ENCODE data around the gene DENND2C. TPM values are rescaled to one million over a fixed set of nuclear protein-coding genes. Genes with fewer than 3 reads are reported as not detected.

Gene DENND2C
- total RNA-seq (2022; extraction: Qiagen RNA extraction) = 0.36 to 0.59 TPM (median 0.45 TPM) in 5 replicates

GRCh38 chr1:114669562-114670082 is at the start of gene DENND2C:
DENND2C (minus strand) TSS chr1:114670049; CDS start chr1:114625984, 44,065 bp downstream.

GRCh38 chr1:114716304-114717170 is 46.7 kb upstream of the DENND2C start, which contains the start of gene NRAS:
NRAS (minus strand) TSS chr1:114716771; CDS start chr1:114716160, 611 bp downstream.

GRCh38 chr1:114695430-114696058 is 25.7 kb upstream of the DENND2C start, which contains the start of gene AMPD1:
AMPD1 (minus strand) TSS chr1:114695546; CDS start chr1:114695471, 75 bp downstream.

GRCh38 chr1:114581335-114582287 is 88.2 kb downstream of the DENND2C start, which contains the start of gene BCAS2:
BCAS2 (minus strand) TSS chr1:114581615; CDS start chr1:114581591, 24 bp downstream.

Other genes starting within 250 kb of the DENND2C start
- 9.2 to 14.5 TPM (median 12.1 TPM) in 5 replicates for gene TRIM33, start 158.8 kb downstream of the DENND2C start, total RNA-seq (2022; extraction: Qiagen RNA extraction)
- gene BCAS2, start 88.4 kb downstream of the DENND2C start, total RNA-seq (2022; extraction: Qiagen RNA extraction) = 23.5 to 29.1 TPM (median 26.1 TPM) in 5 replicates
- gene AMPD1, start 25.5 kb upstream of the DENND2C start, total RNA-seq (2022; extraction: Qiagen RNA extraction) = not detected in 5 replicates
- gene NRAS, start 46.7 kb upstream of the DENND2C start, total RNA-seq (2022; extraction: Qiagen RNA extraction) = 26.2 to 32.2 TPM (median 30.0 TPM) in 5 replicates
- 118 to 154 TPM (median 130 TPM) in 5 replicates for gene CSDE1, start 87.9 kb upstream of the DENND2C start, total RNA-seq (2022; extraction: Qiagen RNA extraction)
- gene SIKE1, start 110.6 kb upstream of the DENND2C start, total RNA-seq (2022; extraction: Qiagen RNA extraction) = 12.1 to 19.6 TPM (median 17.1 TPM) in 5 replicates
- gene SYCP1, start 184.8 kb upstream of the DENND2C start, total RNA-seq (2022; extraction: Qiagen RNA extraction) = not detected in 5 replicates